Testis (tissue), 2 donors: Measurements from ENCODE around the gene DDX39B.

Experiments
- CTCF ChIP-seq, 3 experiments: fragments of 450-650 bp in 2 of 3; fragments of 200-600 bp in 1 of 3; sonication (generic) in 1 of 3; IDR thresholded peaks; one replicate each; pipeline ENCODE4 v1.5.1; 2016 to 2019; ENCODE audit warnings: antibody characterized with exemption in 3 of 3, mild to moderate bottlenecking in 2 of 3, moderate library complexity in 1 of 3
- POLR2A ChIP-seq: fragments of 450-650 bp; IDR thresholded peaks from one replicate; pipeline ENCODE4 v1.6.1; 2017; ENCODE audit warnings: antibody characterized with exemption, mild to moderate bottlenecking, moderate library complexity

DNA sequence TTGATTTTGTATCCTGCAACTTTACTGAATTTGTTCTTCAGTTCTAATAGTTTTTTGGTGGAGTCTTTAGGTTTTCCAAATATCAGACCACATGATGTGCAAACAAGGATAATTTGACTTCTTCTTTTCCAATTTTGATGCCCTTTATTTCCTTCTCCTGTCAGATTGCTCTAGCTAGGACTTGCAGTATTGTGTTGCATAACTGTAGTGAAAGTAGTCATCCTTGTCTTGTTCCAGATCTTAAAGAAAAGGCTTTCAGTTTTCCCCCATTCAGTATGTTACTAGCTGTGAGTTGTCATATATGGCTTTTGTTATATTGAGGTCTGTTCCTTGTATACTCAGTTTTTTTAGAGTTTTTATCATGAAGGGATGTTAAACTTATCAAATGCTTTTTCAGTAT lies 39.2 kb downstream of the DDX39B start:
- TF ChIP-seq POLR2A: no peak
- no peak for TF ChIP-seq CTCF (IDR thresholded peaks at IDR 0.05)
